Measurements from ENCODE around the gene MLPH.

DNA sequence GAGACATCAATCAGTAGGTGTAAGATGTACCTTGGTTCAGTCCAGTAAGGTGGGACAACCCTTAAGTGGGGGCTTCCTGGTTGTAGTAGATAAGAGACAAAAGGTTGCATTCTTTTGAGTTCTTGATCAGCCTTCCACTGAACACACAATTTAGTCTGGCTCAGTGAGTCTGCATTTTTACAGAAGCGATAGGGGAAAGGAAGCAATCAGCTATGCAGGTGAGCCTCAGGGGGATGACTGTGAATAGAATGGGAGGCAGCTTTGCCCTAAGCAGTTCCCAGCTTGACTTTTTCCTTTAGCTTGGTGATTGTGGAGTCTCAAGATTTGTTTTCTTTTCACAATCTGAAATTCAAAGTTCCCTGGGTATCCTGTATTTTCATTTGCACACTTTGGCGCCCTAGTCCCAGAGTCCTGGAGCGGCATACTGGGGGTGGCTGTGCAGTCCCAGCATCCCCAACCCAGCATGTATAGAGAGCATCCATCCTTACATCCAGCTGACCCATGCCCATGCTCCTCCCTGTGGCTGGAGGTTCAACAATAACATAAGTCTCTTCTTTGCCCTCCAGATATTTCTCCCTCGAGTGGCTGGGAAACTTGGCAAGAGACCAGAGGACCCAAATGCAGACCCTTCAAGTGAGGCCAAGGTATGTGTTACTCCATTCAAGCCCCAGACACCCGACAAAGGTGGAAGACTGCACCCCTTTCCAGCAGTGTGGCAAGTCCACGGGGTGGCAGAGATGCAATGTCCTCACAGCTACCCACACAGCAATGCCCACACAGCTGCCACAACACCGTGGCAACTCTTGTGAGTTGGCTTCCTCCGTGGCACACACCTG, 59.2 kb downstream of the MLPH start:
- TF ChIP-seq, protein P1, sequence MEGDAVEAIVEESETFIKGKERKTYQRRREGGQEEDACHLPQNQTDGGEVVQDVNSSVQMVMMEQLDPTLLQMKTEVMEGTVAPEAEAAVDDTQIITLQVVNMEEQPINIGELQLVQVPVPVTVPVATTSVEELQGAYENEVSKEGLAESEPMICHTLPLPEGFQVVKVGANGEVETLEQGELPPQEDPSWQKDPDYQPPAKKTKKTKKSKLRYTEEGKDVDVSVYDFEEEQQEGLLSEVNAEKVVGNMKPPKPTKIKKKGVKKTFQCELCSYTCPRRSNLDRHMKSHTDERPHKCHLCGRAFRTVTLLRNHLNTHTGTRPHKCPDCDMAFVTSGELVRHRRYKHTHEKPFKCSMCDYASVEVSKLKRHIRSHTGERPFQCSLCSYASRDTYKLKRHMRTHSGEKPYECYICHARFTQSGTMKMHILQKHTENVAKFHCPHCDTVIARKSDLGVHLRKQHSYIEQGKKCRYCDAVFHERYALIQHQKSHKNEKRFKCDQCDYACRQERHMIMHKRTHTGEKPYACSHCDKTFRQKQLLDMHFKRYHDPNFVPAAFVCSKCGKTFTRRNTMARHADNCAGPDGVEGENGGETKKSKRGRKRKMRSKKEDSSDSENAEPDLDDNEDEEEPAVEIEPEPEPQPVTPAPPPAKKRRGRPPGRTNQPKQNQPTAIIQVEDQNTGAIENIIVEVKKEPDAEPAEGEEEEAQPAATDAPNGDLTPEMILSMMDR (IDR thresholded peaks at IDR 0.05) = no peak
- TF ChIP-seq POLR2A (IDR thresholded peaks at IDR 0.05) = no peak
